ENCODE measurements around the gene DPH6.

The DPH6 gene

GRCh38 chr15:35533130-35534110, 12.5 kb downstream of the DPH6 start:
- in situ Hi-C loops (cut with HindIII; ENCODE audit: low pct_unique_long_range_greater_than_20kb, low sequenced_read_pairs) = no loop called here
- DNase-seq (ENCODE audit: low read depth in 1 of 2, low spot score in 1 of 2) = no peak

GRCh38 chr15:35530698-35531097, 15.3 kb downstream of the DPH6 start:
- TF ChIP-seq JUND (IDR thresholded peaks at IDR 0.05; ENCODE audit: low read depth) = no peak
- no peak for DNase-seq (ENCODE audit: low read depth in 1 of 2, low spot score in 1 of 2)
- in situ Hi-C loops (cut with HindIII; ENCODE audit: low pct_unique_long_range_greater_than_20kb, low sequenced_read_pairs) = no loop called here

More at GRCh38 chr15:35533130-35534110, 12.5 kb downstream of the DPH6 start:
- TF ChIP-seq JUND (IDR thresholded peaks at IDR 0.05; ENCODE audit: low read depth) = no peak

GRCh38 chr15:35529784-35530183, 16.2 kb downstream of the DPH6 start:
- no peak for DNase-seq (ENCODE audit: low read depth in 1 of 2, low spot score in 1 of 2)
- no peak for TF ChIP-seq JUND (IDR thresholded peaks at IDR 0.05; ENCODE audit: low read depth)
- in situ Hi-C loops (cut with HindIII; ENCODE audit: low pct_unique_long_range_greater_than_20kb, low sequenced_read_pairs) = no loop called here

GRCh38 chr15:35522061-35522460, 23.9 kb downstream of the DPH6 start:
- in situ Hi-C loops (cut with HindIII; ENCODE audit: low pct_unique_long_range_greater_than_20kb, low sequenced_read_pairs) = no loop called here
- DNase-seq (ENCODE audit: low read depth in 1 of 2, low spot score in 1 of 2) = no peak
- no peak for TF ChIP-seq JUND (IDR thresholded peaks at IDR 0.05; ENCODE audit: low read depth)

- TF ChIP-seq JUND (IDR thresholded peaks at IDR 0.05; ENCODE audit: low read depth) = no peak
- peak in 1 of 2 experiments; percentile 64 for DNase-seq (ENCODE audit: low read depth in 1 of 2, low spot score in 1 of 2)
- in situ Hi-C loops (cut with HindIII; ENCODE audit: low pct_unique_long_range_greater_than_20kb, low sequenced_read_pairs) = no loop called here
Measured at GRCh38 chr15:35519541-35520149, 26.3 kb downstream of the DPH6 start.

- no peak for TF ChIP-seq JUND (IDR thresholded peaks at IDR 0.05; ENCODE audit: low read depth)
- in situ Hi-C loops (cut with HindIII; ENCODE audit: low pct_unique_long_range_greater_than_20kb, low sequenced_read_pairs) = no loop called here
Measured at GRCh38 chr15:35519052-35519451, 26.9 kb downstream of the DPH6 start.

GRCh38 chr15:35514759-35515158, 31.2 kb downstream of the DPH6 start:
- no peak for DNase-seq (ENCODE audit: low read depth in 1 of 2, low spot score in 1 of 2)
- in situ Hi-C loops (cut with HindIII; ENCODE audit: low pct_unique_long_range_greater_than_20kb, low sequenced_read_pairs) = no loop called here
- no peak for TF ChIP-seq JUND (IDR thresholded peaks at IDR 0.05; ENCODE audit: low read depth)

More at GRCh38 chr15:35519052-35519451, 26.9 kb downstream of the DPH6 start:
- no peak for DNase-seq (ENCODE audit: low read depth in 1 of 2, low spot score in 1 of 2)

GRCh38 chr15:35507932-35508638, 37.9 kb downstream of the DPH6 start:
- in situ Hi-C loops (cut with HindIII; ENCODE audit: low pct_unique_long_range_greater_than_20kb, low sequenced_read_pairs) = no loop called here
- no peak for DNase-seq (ENCODE audit: low read depth in 1 of 2, low spot score in 1 of 2)
- TF ChIP-seq JUND (IDR thresholded peaks at IDR 0.05; ENCODE audit: low read depth) = no peak

GRCh38 chr15:35506272-35506870, 39.6 kb downstream of the DPH6 start:
- DNase-seq (ENCODE audit: low read depth in 1 of 2, low spot score in 1 of 2) = peak in 1 of 2 experiments; percentile 1
- in situ Hi-C loops (cut with HindIII; ENCODE audit: low pct_unique_long_range_greater_than_20kb, low sequenced_read_pairs) = no loop called here
- no peak for TF ChIP-seq JUND (IDR thresholded peaks at IDR 0.05; ENCODE audit: low read depth)

- no peak for DNase-seq (ENCODE audit: low read depth in 1 of 2, low spot score in 1 of 2)
- in situ Hi-C loops (cut with HindIII; ENCODE audit: low pct_unique_long_range_greater_than_20kb, low sequenced_read_pairs) = no loop called here
- TF ChIP-seq JUND (IDR thresholded peaks at IDR 0.05; ENCODE audit: low read depth) = no peak
Measured at GRCh38 chr15:35505809-35506208, 40.2 kb downstream of the DPH6 start.

GRCh38 chr15:35505141-35505540, 40.8 kb downstream of the DPH6 start:
- no peak for TF ChIP-seq JUND (IDR thresholded peaks at IDR 0.05; ENCODE audit: low read depth)
- DNase-seq (ENCODE audit: low read depth in 1 of 2, low spot score in 1 of 2) = no peak
- in situ Hi-C loops (cut with HindIII; ENCODE audit: low pct_unique_long_range_greater_than_20kb, low sequenced_read_pairs) = no loop called here

- no peak for TF ChIP-seq JUND (IDR thresholded peaks at IDR 0.05; ENCODE audit: low read depth)
- in situ Hi-C loops (cut with HindIII; ENCODE audit: low pct_unique_long_range_greater_than_20kb, low sequenced_read_pairs) = no loop called here
- DNase-seq (ENCODE audit: low read depth in 1 of 2, low spot score in 1 of 2) = no peak
Measured at GRCh38 chr15:35499723-35500122, 46.2 kb downstream of the DPH6 start.

Measured in T47D (cell line).